PC-3 (cell line): ENCODE data around the gene CLEC14A. TPM values are rescaled to one million over a fixed set of nuclear protein-coding genes. Genes with fewer than 3 reads are reported as not detected.

Source experiments
- ATAC-seq: fragments of 200-7000 bp; cut with Tn5 transposase; 2 replicates; pipeline ENCODE4 v1.9.1; 2020; ENCODE audit warnings: mild to moderate bottlenecking, moderate library complexity
- BruUV-seq: library from RNA; stranded (reverse); fragments of 400-500 nt; replicated peaks from 2 replicates; lab custom pipeline; 2021; lab: Mats Ljungman, UMichigan
- CTCF ChIA-PET: fragments of 300-600 bp; sonication (Branson Sonifier 250); formaldehyde crosslinking; loops from one replicate; lab custom pipeline; 2022; ENCODE audit warnings: antibody characterized with exemption; lab: Charles Lee
- POLR2A ChIA-PET: fragments of 300-600 bp; sonication (Branson Sonifier 250); formaldehyde crosslinking; loops from one replicate; lab custom pipeline; 2022; ENCODE audit warnings: antibody characterized with exemption; ENCODE audit not compliant: unreplicated experiment; lab: Charles Lee
- DNase-seq: peaks from one replicate; pipeline ENCODE4 v3.0.0-alpha.2; 2015
- H2AFZ ChIP-seq: fragments of 300-600 bp; sonication (generic); 2 replicates; pipeline ENCODE4 v1.6.0; 2016; ENCODE audit warnings: antibody characterized with exemption, low read length
- H3F3A ChIP-seq: fragments of 300-600 bp; sonication (generic); one replicate; pipeline ENCODE4 v1.6.0; 2017; ENCODE audit warnings: antibody characterized with exemption, low read length, control low read depth, mild to moderate bottlenecking; ENCODE audit not compliant: unreplicated experiment
- H3K27ac ChIP-seq: fragments of 300-600 bp; sonication (generic); 2 replicates; pipeline ENCODE4 v1.5.1; 2016; ENCODE audit warnings: mild to moderate bottlenecking, low read length
- H3K27me3 ChIP-seq: fragments of 300-600 bp; sonication (generic); 2 replicates; pipeline ENCODE4 v1.6.1; 2016; ENCODE audit warnings: low read length, mixed read lengths
- H3K36me3 ChIP-seq: fragments of 300-600 bp; sonication (generic); 2 replicates; pipeline ENCODE4 v1.6.1; 2016; ENCODE audit warnings: low read depth, mixed run types, low read length, mixed read lengths
- H3K4me1 ChIP-seq: fragments of 300-600 bp; sonication (generic); 2 replicates; pipeline ENCODE4 v1.5.1; 2016; ENCODE audit warnings: low read length; ENCODE audit not compliant: insufficient read depth
- H3K4me2 ChIP-seq: fragments of 300-600 bp; sonication (generic); 2 replicates; pipeline ENCODE4 v1.6.0; 2016; ENCODE audit warnings: low read length
- H3K4me3 ChIP-seq: fragments of 300-600 bp; sonication (generic); 2 replicates; pipeline ENCODE4 v1.5.1; 2016; ENCODE audit warnings: mild to moderate bottlenecking, low read length, mixed read lengths
- H3K79me2 ChIP-seq: fragments of 300-600 bp; sonication (generic); 2 replicates; pipeline ENCODE4 v1.6.1; 2017; ENCODE audit warnings: low read length, mixed read lengths
- H3K9ac ChIP-seq: fragments of 300-600 bp; sonication (generic); 2 replicates; pipeline ENCODE4 v1.6.0; 2016; ENCODE audit warnings: mild to moderate bottlenecking, low read length
- H3K9me2 ChIP-seq: fragments of 300-600 bp; sonication (generic); replicated peaks from 2 replicates; pipeline ENCODE4 v1.6.1; 2016; ENCODE audit warnings: mixed run types, low read length, mixed read lengths
- H3K9me3 ChIP-seq: fragments of 300-600 bp; sonication (generic); 2 replicates; pipeline ENCODE4 v1.6.1; 2016; ENCODE audit warnings: low read length, mixed read lengths
- H4K20me1 ChIP-seq: fragments of 300-600 bp; sonication (generic); 2 replicates; pipeline ENCODE4 v1.6.1; 2016; ENCODE audit warnings: low read length, mixed read lengths
- EZH2 ChIP-seq: fragments of 300-600 bp; sonication (generic); IDR thresholded peaks from one replicate; pipeline ENCODE4 v1.6.1; 2017; ENCODE audit warnings: antibody characterized with exemption, mild to moderate bottlenecking, low read length; ENCODE audit not compliant: unreplicated experiment
- EZH2phosphoT487 ChIP-seq: fragments of 300-600 bp; sonication (generic); IDR thresholded peaks from 2 replicates; pipeline ENCODE4 v1.6.1; 2018; ENCODE audit warnings: mild to moderate bottlenecking, antibody characterized with exemption, low read length, borderline replicate concordance
- intact Hi-C: fragments of 100-400 bp; cut with micrococcal nuclease; formaldehyde crosslinking; loops from 2 replicates; pipeline ENCODE4 v1.9.0; 2023
- total RNA-seq: library from RNA; depleted of rRNA; stranded (reverse); fragments of >200 nt; gene quantifications from 2 replicates; pipeline ENCODE4 v1.2.3, GENCODE V29; 2014
- TF ChIP-seq, protein P1 (sequence below): fragments of 300-600 bp; sonication (generic); conservative IDR thresholded peaks from 2 replicates; pipeline ENCODE4 v1.5.1; 2017; ENCODE audit warnings: antibody characterized with exemption, low read depth, mild to moderate bottlenecking, low read length

CLEC14A gene
- total RNA-seq, 1 experiment from 2014 or later = not detected

DNA sequence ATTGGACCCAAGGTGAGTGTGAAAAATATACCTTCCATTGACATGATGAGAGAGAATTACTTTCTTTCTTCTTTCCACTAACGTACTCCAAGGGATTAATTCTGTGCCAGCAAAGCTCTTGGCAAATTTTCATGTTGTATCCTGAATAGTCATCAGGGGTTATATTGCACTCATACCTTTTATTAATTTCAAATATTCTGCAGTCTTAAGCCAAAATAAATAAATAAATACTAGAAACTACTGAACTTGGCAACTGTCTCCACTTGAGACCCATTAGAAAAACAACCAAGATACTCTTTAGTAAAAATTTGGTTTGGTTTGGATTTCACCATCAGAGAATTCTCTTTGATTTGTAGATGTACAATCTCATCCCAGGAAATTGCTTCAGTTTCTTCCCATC is 22.1 kb upstream of the CLEC14A start:
- ChIA-PET CTCF (no interaction called here), POLR2A (no interaction called here)
- no peaks in the 10 kb centered on the region for H3K79me2 ChIP-seq
- H3K4me3 ChIP-seq = no peak overlapping the region
- no TSS peak for BruUV-seq
- no peaks in the 10 kb centered on the region for H3F3A ChIP-seq
- H3K9me2 ChIP-seq = no peaks in the 10 kb centered on the region
- H3K27me3 ChIP-seq = no peaks in the 10 kb centered on the region
- no peaks in the 10 kb centered on the region for H3K36me3 ChIP-seq
- H4K20me1 ChIP-seq = no peaks in the 10 kb centered on the region
- no peaks in the 10 kb centered on the region for H3K9me3 ChIP-seq
- H3K27ac ChIP-seq = 0 out of 2 replicates have a peak overlapping the region, but pooled peaks have one; percentile 16
- TF ChIP-seq EZH2phosphoT487 = no peak
- TF ChIP-seq, protein P1, sequence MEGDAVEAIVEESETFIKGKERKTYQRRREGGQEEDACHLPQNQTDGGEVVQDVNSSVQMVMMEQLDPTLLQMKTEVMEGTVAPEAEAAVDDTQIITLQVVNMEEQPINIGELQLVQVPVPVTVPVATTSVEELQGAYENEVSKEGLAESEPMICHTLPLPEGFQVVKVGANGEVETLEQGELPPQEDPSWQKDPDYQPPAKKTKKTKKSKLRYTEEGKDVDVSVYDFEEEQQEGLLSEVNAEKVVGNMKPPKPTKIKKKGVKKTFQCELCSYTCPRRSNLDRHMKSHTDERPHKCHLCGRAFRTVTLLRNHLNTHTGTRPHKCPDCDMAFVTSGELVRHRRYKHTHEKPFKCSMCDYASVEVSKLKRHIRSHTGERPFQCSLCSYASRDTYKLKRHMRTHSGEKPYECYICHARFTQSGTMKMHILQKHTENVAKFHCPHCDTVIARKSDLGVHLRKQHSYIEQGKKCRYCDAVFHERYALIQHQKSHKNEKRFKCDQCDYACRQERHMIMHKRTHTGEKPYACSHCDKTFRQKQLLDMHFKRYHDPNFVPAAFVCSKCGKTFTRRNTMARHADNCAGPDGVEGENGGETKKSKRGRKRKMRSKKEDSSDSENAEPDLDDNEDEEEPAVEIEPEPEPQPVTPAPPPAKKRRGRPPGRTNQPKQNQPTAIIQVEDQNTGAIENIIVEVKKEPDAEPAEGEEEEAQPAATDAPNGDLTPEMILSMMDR = no peak
- no peak for TF ChIP-seq EZH2
- H3K4me2 ChIP-seq = peak overlapping the region; percentile 21
- intact Hi-C loops = no loop called here
- no peaks in the 10 kb centered on the region for H3K4me1 ChIP-seq
- ATAC-seq (no peak), DNase-seq (peak; percentile 42)
- no peak overlapping the region for H3K9ac ChIP-seq
- no peak overlapping the region for H2AFZ ChIP-seq

DNA sequence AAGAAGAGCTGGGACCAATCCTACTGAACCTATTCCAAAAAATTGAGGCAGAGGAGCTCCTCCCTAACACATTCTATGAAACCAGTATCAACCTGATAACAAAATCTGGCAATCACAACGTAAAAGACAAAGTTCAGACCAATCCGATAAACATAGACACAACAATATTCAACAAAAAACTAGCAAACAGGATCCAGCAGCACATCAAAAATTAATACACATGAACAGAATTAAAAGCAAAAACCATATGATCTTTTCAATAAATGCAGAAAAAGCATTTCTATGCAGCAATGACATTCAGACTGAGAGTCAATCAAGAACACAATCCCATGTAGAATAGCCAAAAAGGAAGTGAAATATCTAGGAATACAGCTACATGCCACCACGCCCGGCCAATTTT is 7.0 kb upstream of the CLEC14A start:
- H4K20me1 ChIP-seq = no peaks in the 10 kb centered on the region
- H3F3A ChIP-seq = no peaks in the 10 kb centered on the region
- ChIA-PET CTCF (no interaction called here), POLR2A (no interaction called here)
- DNase-seq (no peak), ATAC-seq (no peak)
- H3K9ac ChIP-seq = no peak overlapping the region
- H3K27ac ChIP-seq = no peak overlapping the region
- no peaks in the 10 kb centered on the region for H3K9me3 ChIP-seq
- TF ChIP-seq, protein P1 = no peak
- TF ChIP-seq EZH2phosphoT487 = no peak
- TF ChIP-seq EZH2 = no peak
- H3K9me2 ChIP-seq = no peaks in the 10 kb centered on the region
- BruUV-seq = no TSS peak
- intact Hi-C loops = no loop called here
- no peaks in the 10 kb centered on the region for H3K4me1 ChIP-seq
- H3K79me2 ChIP-seq = no peaks in the 10 kb centered on the region
- no peak overlapping the region for H2AFZ ChIP-seq
- H3K36me3 ChIP-seq = no peaks in the 10 kb centered on the region
- no peaks in the 10 kb centered on the region for H3K27me3 ChIP-seq
- H3K4me3 ChIP-seq = no peak overlapping the region
- H3K4me2 ChIP-seq = no peak overlapping the region

DNA sequence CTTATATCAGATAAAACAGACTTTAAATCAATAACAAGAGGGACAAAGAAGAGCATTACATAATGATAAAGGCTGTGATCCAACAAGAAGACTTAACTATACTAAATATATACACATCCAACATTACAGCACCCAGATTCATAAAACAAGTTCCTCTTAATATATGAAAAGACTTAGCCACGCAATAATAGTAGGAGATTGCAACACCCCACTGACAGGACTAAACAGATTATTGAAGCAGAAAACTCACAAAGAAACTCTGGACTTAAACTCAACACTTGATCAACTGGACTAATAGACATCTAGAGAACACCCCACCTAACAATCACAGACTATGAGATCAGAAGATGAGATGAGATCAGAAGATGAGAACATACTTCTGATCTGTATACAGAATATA is 5.7 kb upstream of the CLEC14A start:
- POLR2A ChIA-PET = no interaction called here
- no peak overlapping the region for H3K27ac ChIP-seq
- BruUV-seq = no TSS peak
- H3K79me2 ChIP-seq = no peaks in the 10 kb centered on the region
- H3K4me3 ChIP-seq = no peak overlapping the region
- intact Hi-C loops = no loop called here
- no peaks in the 10 kb centered on the region for H3K9me2 ChIP-seq
- ATAC-seq = no peak
- H3F3A ChIP-seq = no peaks in the 10 kb centered on the region
- H3K9ac ChIP-seq = no peak overlapping the region
- no peaks in the 10 kb centered on the region for H3K36me3 ChIP-seq
- no peaks in the 10 kb centered on the region for H3K4me1 ChIP-seq
- no peak overlapping the region for H2AFZ ChIP-seq
- no peaks in the 10 kb centered on the region for H4K20me1 ChIP-seq
- CTCF ChIA-PET = no interaction called here
- no peaks in the 10 kb centered on the region for H3K27me3 ChIP-seq
- H3K9me3 ChIP-seq = no peaks in the 10 kb centered on the region
- no peak overlapping the region for H3K4me2 ChIP-seq
- no peak for DNase-seq
- TF ChIP-seq EZH2phosphoT487 = no peak
- no peak for TF ChIP-seq EZH2
- TF ChIP-seq, protein P1 = no peak
